Stimulated activated CD8-positive, alpha-beta memory T cell treated with anti-CD3 and anti-CD28 coated beads, Interleukin-15, amount 100 ng/mL, for 1 hour (primary cell): ENCODE data around the gene DLG4.
A peak's percentile ranks its signal among the peaks of the same experiment; 100 is the strongest.
"Not testable (repeated sequence)": the region's sequence is repeated elsewhere in the genome, so short reads cannot be mapped to it uniquely, and the experiment has no call there.

Source experiments
- DNase-seq: peaks from one replicate; pipeline ENCODE4 v3.0.0-alpha.2; 2020; ENCODE audit warnings: low read depth

Gene DLG4

GRCh38 chr17:7184091-7184488 lies 35.5 kb downstream of the DLG4 start:
- no peak for DNase-seq

- no peak for DNase-seq
These were observed 36.1 kb downstream of the DLG4 start for GRCh38 chr17:7183433-7184090.

GRCh38 chr17:7182101-7182500 lies 37.5 kb downstream of the DLG4 start:
- not testable (repeated sequence) for DNase-seq

- DNase-seq, result no peak
These were observed 40.0 kb downstream of the DLG4 start, which contains the start of gene ASGR1 for GRCh38 chr17:7179317-7180254. TSS of gene ASGR1 (minus strand) at chr17:7179370. CDS start at chr17:7178563, 807 bp downstream.

- DNase-seq, result no peak
These were observed 40.7 kb downstream of the DLG4 start for GRCh38 chr17:7178973-7179316.

GRCh38 chr17:7177954-7178477 lies 41.6 kb downstream of the DLG4 start:
- no peak for DNase-seq

GRCh38 chr17:7177191-7177953 lies 42.3 kb downstream of the DLG4 start:
- peak; percentile 43 for DNase-seq

GRCh38 chr17:7176841-7177190 lies 42.8 kb downstream of the DLG4 start:
- DNase-seq, result no peak

- no peak for DNase-seq
These were observed 43.4 kb downstream of the DLG4 start for GRCh38 chr17:7176107-7176840.

- no peak for DNase-seq
These were observed 44.3 kb downstream of the DLG4 start for GRCh38 chr17:7175330-7175733.

- no peak for DNase-seq
These were observed 44.9 kb downstream of the DLG4 start for GRCh38 chr17:7174603-7175326.

GRCh38 chr17:7173687-7174602 lies 45.7 kb downstream of the DLG4 start:
- DNase-seq, result peak; percentile 6

GRCh38 chr17:7172522-7173191 lies 47.0 kb downstream of the DLG4 start:
- not testable (repeated sequence) for DNase-seq

GRCh38 chr17:7169565-7169908 lies 50.1 kb downstream of the DLG4 start:
- not testable (repeated sequence) for DNase-seq

GRCh38 chr17:7168841-7169564 lies 50.6 kb downstream of the DLG4 start:
- DNase-seq, result not testable (repeated sequence)

GRCh38 chr17:7167832-7168231 lies 51.8 kb downstream of the DLG4 start:
- no peak for DNase-seq

- no peak for DNase-seq
These were observed 52.8 kb downstream of the DLG4 start for GRCh38 chr17:7166873-7167272.

- not testable (repeated sequence) for DNase-seq
These were observed 60.1 kb downstream of the DLG4 start for GRCh38 chr17:7159571-7159970.

- not testable (repeated sequence) for DNase-seq
These were observed 61.2 kb downstream of the DLG4 start for GRCh38 chr17:7158424-7158823.
